Germinal center (tissue), 1 donor: Measurements from ENCODE around the gene TRIM31.
"Not testable (repeated sequence)": the region's sequence is repeated elsewhere in the genome, so short reads cannot be mapped to it uniquely, and the experiment has no call there.

ENCODE experiments used
- DNase-seq: peaks from one replicate; pipeline ENCODE4 v3.0.0; 2012; ENCODE audit warnings: mixed read lengths, low spot score

Gene TRIM31

GRCh38 chr6:30149234-30149633 is 36.3 kb upstream of the TRIM31 start:
- DNase-seq: no peak

GRCh38 chr6:30147096-30147495 is 34.2 kb upstream of the TRIM31 start:
- DNase-seq: no peak

GRCh38 chr6:30145818-30146217 is 32.9 kb upstream of the TRIM31 start:
- DNase-seq: no peak

GRCh38 chr6:30144811-30145210 is 31.9 kb upstream of the TRIM31 start:
- no peak for DNase-seq

- no peak for DNase-seq
These were observed 30.9 kb upstream of the TRIM31 start for GRCh38 chr6:30143780-30144179.

GRCh38 chr6:30142665-30143064 is 29.8 kb upstream of the TRIM31 start:
- no peak for DNase-seq

- DNase-seq: not testable (repeated sequence)
These were observed 27.4 kb upstream of the TRIM31 start for GRCh38 chr6:30140240-30140639.

GRCh38 chr6:30136570-30137286 is 23.8 kb upstream of the TRIM31 start:
- no peak for DNase-seq

- DNase-seq: no peak
These were observed 22.9 kb upstream of the TRIM31 start, which contains the start of gene TRIM40 for GRCh38 chr6:30135757-30136156. Gene TRIM40, plus strand, starts transcription at chr6:30136140. Its CDS starts 897 bp downstream, at chr6:30137037.

GRCh38 chr6:30135147-30135546 is 22.3 kb upstream of the TRIM31 start:
- no peak for DNase-seq

- DNase-seq: no peak
These were observed 19.1 kb upstream of the TRIM31 start for GRCh38 chr6:30131947-30132497.

- peak; percentile 87 for DNase-seq
These were observed 18.3 kb upstream of the TRIM31 start for GRCh38 chr6:30130887-30131862.

- DNase-seq: no peak
These were observed 17.3 kb upstream of the TRIM31 start for GRCh38 chr6:30130179-30130679.

GRCh38 chr6:30129265-30130178 is 16.6 kb upstream of the TRIM31 start:
- no peak for DNase-seq

GRCh38 chr6:30127238-30128093 is 14.6 kb upstream of the TRIM31 start:
- no peak for DNase-seq

GRCh38 chr6:30122515-30122914 is 9.6 kb upstream of the TRIM31 start:
- no peak for DNase-seq

GRCh38 chr6:30121446-30122366 is 8.8 kb upstream of the TRIM31 start:
- DNase-seq: no peak

GRCh38 chr6:30118691-30119090 is 5.8 kb upstream of the TRIM31 start:
- DNase-seq: not testable (repeated sequence)

- no peak for DNase-seq
These were observed 3.8 kb upstream of the TRIM31 start for GRCh38 chr6:30116724-30117123.
